Chondrocyte (in vitro differentiated cells): ENCODE results near the gene VPS35L. TPM values are rescaled to one million over a fixed set of nuclear protein-coding genes. Genes with fewer than 3 reads are reported as not detected.

ENCODE experiments used
- DNase-seq: peaks from one replicate; pipeline ENCODE4 v3.0.0; 2021; ENCODE audit warnings: mixed read lengths, low spot score
- H3K27ac Mint-ChIP-seq: one replicate; pipeline ENCODE4 v1.8.0; 2021; ENCODE audit warnings: mild to moderate bottlenecking, moderate library complexity, mixed read lengths; ENCODE audit not compliant: unreplicated experiment
- H3K27me3 Mint-ChIP-seq: 2 replicates; pipeline ENCODE4 v1.8.0; 2021; ENCODE audit warnings: low read depth, mixed read lengths
- H3K36me3 Mint-ChIP-seq: 2 replicates; pipeline ENCODE4 v1.8.0; 2021; ENCODE audit warnings: low read depth, mixed read lengths
- H3K4me1 Mint-ChIP-seq: 2 replicates; pipeline ENCODE4 v1.8.0; 2021; ENCODE audit warnings: low read depth, mild to moderate bottlenecking, mixed read lengths
- H3K4me3 Mint-ChIP-seq: one replicate; pipeline ENCODE4 v1.8.0; 2021; ENCODE audit warnings: mild to moderate bottlenecking, moderate library complexity, mixed read lengths; ENCODE audit not compliant: unreplicated experiment
- H3K9me3 Mint-ChIP-seq: 2 replicates; pipeline ENCODE4 v1.8.0; 2021; ENCODE audit warnings: low read depth, mixed read lengths
- CTCF ChIP-seq: fragments of 200-600 bp; sonication (generic); IDR thresholded peaks from 2 replicates; pipeline ENCODE4 v1.5.0; 2021; ENCODE audit warnings: antibody characterized with exemption, mild to moderate bottlenecking, moderate library complexity
- total RNA-seq: library from RNA; stranded (reverse); gene quantifications from 3 replicates; pipeline ENCODE4 v1.2.1, GENCODE V29; 2021

Gene VPS35L
- total RNA-seq, 1 donor from 2014 or later: 68.7 TPM

DNA sequence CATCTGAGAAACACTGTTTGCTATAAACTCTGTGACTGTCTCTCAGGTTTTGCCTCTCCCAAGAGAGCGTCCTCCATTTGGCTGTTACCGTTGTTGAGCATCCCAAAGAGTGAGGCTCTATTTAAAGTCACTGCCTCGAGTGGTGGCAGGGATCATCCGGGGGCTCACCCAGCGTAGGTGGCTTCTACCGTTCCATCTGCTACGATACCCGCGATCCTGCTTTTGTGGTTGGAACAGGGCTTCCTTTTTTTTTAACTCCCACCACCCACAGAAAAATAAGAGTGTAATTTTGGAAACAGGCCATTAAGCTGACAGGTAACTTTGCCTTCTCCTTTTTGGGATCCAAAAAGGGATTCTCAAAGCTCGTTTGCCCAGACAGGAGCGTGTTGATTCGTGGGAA, 126.1 kb downstream of the VPS35L start:
- Mint-ChIP-seq H3K27ac (no peak overlapping the region), H3K4me1 (peaks cover 7% of the 10 kb centered on the region), H3K9me3 (peaks cover 8% of the 10 kb centered on the region), H3K36me3 (peaks cover 31% of the 10 kb centered on the region), H3K27me3 (no peaks in the 10 kb centered on the region), H3K4me3 (no peak overlapping the region)
- TF ChIP-seq CTCF: no peak
- no peak for DNase-seq

DNA sequence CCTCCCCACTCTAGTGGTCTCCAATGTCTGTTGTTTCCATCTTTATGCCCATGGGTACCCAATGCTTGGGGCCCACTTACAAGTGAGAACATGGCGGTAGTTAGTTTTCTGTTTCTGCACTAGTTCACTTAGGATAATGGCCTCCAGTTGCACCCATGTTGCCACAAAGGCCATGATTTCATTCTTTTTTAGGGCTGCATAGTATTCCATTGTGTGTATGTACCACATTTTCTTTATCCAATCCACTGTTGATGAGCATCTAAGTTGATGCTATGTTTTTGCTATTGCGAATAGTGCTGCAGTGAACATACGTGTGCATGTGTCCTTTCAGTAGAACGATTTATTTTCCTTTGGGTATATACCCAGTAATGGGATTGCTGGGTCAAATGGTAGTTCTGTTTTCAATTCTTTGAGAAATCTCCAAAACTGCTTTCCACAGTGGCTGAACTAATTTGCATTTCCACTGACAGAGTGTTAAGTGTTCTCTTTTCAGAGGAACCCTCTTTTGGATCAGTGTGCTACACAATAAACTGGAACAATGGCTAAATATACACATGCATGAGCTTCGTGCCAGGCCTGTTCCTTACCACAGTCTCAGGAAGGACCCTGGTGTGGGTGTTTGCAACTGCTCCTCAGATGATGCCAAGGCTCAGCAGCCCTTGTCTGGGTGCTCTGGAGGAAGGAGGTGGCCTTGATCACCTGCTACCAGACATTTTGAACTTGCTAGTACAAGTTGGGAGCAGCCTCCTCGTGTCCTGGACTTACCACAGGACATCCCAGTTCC, 128.1 kb downstream of the VPS35L start:
- no peak overlapping the region for H3K27ac Mint-ChIP-seq
- H3K27me3 Mint-ChIP-seq: no peaks in the 10 kb centered on the region
- H3K4me1 Mint-ChIP-seq: peaks cover 7% of the 10 kb centered on the region
- no peak overlapping the region for H3K4me3 Mint-ChIP-seq
- no peak for TF ChIP-seq CTCF
- H3K9me3 Mint-ChIP-seq: peaks cover 8% of the 10 kb centered on the region
- DNase-seq: no peak
- peaks cover 37% of the 10 kb centered on the region for H3K36me3 Mint-ChIP-seq

GRCh38 chr16:19685176-19685575, 129.7 kb downstream of the VPS35L start:
- no peak overlapping the region for H3K27ac Mint-ChIP-seq
- peaks cover 10% of the 10 kb centered on the region for H3K4me1 Mint-ChIP-seq
- DNase-seq: no peak
- TF ChIP-seq CTCF: no peak
- H3K36me3 Mint-ChIP-seq: peaks cover 38% of the 10 kb centered on the region
- no peaks in the 10 kb centered on the region for H3K27me3 Mint-ChIP-seq
- peaks cover 8% of the 10 kb centered on the region for H3K9me3 Mint-ChIP-seq
- no peak overlapping the region for H3K4me3 Mint-ChIP-seq

DNA sequence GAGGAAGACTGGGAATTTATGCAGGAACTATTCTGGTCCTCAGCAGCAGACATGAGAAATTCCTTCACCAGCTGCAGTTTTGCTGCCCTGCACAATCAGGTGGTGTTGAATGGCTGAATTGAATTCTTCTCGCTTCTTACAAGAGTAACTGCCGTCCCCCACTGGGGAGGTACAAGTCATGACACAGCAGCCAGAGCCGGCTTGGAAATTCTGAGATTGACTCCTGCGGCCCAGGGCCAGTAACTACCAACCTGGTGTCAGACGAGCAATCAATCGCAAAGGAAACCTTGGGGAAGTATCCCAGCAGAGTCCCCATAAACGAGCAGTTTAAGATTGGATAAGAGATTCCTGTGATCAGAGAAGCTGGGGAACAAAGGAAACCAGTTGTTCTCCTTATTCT, 131.8 kb downstream of the VPS35L start:
- Mint-ChIP-seq H3K4me3 (no peak overlapping the region), H3K4me1 (peaks cover 12% of the 10 kb centered on the region), H3K9me3 (peaks cover 8% of the 10 kb centered on the region), H3K27ac (no peak overlapping the region), H3K36me3 (peaks cover 40% of the 10 kb centered on the region), H3K27me3 (no peaks in the 10 kb centered on the region)
- TF ChIP-seq CTCF: no peak
- DNase-seq: no peak

- peaks cover 5% of the 10 kb centered on the region for H3K9me3 Mint-ChIP-seq
- no peak overlapping the region for H3K27ac Mint-ChIP-seq
These were observed 133.0 kb downstream of the VPS35L start for GRCh38 chr16:19688396-19689024.

More at GRCh38 chr16:19688396-19689024, 133.0 kb downstream of the VPS35L start:
- TF ChIP-seq CTCF: no peak
- Mint-ChIP-seq H3K36me3 (peaks cover 39% of the 10 kb centered on the region), H3K27me3 (no peaks in the 10 kb centered on the region), H3K4me1 (peaks cover 12% of the 10 kb centered on the region), H3K4me3 (no peak overlapping the region)
- DNase-seq: peak; percentile 65
